RKO (cell line): Measurements from ENCODE around the gene CNTRL.
"Not testable (repeated sequence)": the region's sequence is repeated elsewhere in the genome, so short reads cannot be mapped to it uniquely, and the experiment has no call there.

Experiments
- DNase-seq: peaks from one replicate; pipeline ENCODE4 v3.0.0-alpha.2; 2016; ENCODE audit warnings: low spot score

Gene CNTRL

DNA sequence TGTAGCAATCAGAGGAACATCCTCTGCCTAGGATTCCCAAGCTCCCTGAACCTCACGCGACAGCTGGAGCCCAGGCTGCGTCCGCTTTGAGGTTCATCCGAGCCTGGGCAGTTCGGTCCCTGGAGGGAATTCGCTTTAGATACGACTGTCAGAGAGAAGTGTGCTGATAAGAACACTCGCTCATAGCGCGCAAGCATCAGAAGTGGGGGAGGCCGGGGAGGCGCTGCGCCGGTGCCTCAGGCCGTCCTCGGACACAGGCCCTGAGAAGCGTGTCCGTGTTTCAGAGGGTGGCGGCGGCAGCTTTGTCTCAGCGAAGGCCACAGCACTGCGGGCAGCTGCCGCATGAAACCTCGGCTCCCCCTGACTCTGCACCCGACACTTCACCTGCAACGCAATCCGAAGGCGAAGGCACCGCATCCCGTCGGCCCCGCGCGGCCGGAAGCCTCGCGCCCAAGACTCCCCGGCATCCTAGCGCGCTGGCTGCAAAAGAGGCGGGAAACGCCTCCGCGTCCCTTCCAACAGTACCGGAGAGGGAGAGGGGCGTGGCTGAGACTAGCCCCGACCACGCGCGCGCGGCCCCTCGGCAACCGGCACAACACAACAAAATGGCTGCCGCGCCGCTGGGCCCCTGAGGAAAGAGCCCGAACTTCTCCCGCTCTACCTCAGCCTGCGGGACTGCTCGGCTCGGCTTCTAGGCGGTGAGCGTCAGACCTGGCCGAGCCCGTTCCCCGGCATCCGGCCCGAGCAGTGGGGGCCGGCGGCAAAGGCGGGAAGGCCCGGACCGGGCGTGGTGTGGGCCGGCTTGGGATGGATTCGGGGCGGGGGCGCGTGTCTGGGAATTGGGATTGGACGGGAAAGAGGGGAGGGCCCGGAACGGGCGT, at the start of gene CNTRL:
CNTRL (plus strand) TSS at position 586 of the 881 bp plus-strand sequence. CDS start 13,372 bp downstream, outside the sequence.
- DNase-seq = peak; percentile 96

DNA sequence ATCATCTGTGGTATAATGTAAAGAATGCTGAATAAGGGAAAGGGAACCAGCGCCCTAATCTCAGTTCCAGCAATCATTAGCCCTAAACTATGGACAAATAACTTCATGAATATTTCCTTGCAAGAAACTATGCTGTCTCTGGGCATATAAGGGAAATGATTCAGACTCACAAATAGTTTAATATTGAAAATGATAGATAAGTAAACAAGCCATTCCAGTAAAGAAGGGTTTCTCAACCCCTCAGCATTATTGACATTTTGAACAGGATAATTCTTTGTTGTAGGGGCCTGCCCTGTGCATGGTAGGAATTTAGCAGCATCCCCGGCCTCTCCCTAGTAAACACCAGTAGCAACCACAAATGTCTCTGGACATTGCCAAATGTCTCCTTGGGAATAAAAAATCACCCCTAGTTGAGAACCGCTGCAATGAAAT, 48.5 kb upstream of the CNTRL start:
- no peak for DNase-seq

GRCh38 chr9:121026768-121027167, 48.0 kb upstream of the CNTRL start:
- no peak for DNase-seq

- not testable (repeated sequence) for DNase-seq
Measured at GRCh38 chr9:121028285-121028684, 46.5 kb upstream of the CNTRL start.

DNA sequence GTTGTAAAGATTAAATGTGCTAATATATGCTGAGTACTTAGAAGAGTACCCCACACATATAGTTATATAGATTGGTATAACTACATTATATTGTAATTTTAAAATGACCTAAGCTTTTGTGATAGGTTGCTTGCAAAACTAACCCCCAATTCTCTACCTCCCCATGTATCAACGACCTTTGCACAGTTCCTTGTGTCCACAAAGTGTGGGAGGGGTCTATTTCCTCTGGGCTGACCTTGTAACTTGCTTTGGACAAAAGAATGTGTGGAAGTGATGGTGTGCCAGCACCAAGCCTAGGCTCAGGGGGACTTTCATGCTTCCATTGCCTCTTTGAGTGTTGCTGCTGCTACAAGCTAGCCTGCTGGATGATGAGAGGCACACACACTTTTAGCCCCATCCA, 45.3 kb upstream of the CNTRL start:
- no peak for DNase-seq

DNA sequence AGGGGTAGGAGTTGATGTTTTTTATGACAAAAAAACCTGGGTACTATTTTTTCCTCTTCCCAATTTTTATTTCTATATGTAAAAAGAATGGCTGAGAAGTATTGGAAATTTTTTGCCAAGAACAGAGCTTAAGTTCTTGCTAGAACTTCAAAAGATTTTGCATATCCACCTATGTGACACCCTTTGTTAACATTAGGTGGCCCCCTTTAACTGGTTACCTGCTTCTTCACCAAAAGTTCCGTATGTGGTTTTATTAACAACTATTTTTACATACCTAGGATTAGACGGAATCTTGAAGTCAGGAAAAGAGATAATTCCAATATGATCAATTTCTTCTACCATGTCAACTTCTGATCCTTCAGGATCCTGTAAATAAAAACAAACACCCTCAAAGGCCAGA, 40.2 kb upstream of the CNTRL start:
- DNase-seq = no peak

GRCh38 chr9:121035717-121036116, 39.0 kb upstream of the CNTRL start:
- DNase-seq = not testable (repeated sequence)

GRCh38 chr9:121038362-121038761, 36.4 kb upstream of the CNTRL start:
- DNase-seq = no peak

GRCh38 chr9:121038804-121039203, 36.0 kb upstream of the CNTRL start:
- no peak for DNase-seq

DNA sequence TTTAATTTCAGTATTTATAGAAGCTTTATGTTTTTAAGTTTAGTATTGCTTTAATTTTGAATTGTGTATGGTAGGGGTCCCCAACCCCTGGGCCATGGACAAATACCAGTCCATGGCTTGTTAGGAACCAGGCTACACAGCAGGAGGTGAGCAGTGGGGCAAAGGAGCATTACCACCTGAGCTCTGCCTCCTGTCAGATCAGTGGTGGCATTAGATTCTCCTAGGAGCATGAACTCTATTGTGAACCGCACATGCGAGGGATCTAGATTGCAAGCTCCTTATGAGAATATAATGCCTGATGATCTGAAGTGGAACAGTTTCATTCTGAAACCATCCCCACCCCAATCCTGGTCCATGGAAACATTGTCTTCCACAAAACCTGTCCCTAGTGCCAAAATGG, 26.6 kb upstream of the CNTRL start:
- no peak for DNase-seq

GRCh38 chr9:121048618-121049017, 26.1 kb upstream of the CNTRL start:
- DNase-seq = no peak

GRCh38 chr9:121050128-121050988, 24.4 kb upstream of the CNTRL start, which contains the start of gene C5:
C5 (minus strand) TSS chr9:121050275; CDS start chr9:121050246, 29 bp downstream.
- no peak for DNase-seq

GRCh38 chr9:121053544-121053943, 21.2 kb upstream of the CNTRL start:
- no peak for DNase-seq

DNA sequence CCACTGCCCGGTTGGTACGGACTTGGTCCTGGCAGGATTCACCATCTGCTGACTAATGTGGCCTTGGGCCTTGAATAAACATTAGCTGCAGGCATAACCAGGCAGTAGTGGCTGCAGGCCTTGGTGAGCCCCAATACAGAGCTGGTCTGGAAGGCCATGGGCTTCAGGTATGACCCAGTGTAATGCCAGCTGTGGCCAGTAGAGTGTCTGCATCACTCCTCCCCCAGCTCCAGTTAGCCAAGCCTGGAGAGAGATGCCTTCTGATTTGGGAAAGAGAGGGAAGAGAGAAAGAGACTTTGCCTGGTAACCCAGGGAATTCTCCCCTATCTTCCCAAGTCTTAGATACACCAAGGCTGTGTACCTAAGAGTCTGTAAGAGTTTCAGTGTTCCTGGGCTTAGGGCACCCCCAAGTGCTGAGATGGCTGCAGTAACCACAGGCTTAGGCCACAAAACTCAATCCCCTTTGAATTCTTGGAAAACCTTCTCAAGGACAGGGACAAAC, 19.1 kb upstream of the CNTRL start:
- DNase-seq = no peak

DNA sequence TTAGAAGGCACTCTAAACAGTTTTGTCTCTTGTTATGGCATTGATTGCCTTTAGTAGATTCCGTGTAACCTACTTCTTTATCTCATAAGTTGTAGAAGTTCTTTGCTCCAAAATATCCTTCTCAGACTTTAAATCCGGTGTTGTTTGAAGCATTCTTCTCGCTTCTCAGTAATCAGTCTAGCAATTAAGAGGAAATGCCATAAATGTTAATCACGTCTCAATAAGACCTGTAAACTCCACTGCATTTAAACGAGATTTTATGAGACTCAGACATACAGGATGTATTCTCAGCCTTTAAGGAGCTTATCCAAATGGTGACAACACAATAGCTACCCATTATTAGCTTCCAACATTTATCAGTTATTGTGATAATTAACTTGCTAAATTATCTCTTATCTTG, 16.9 kb upstream of the CNTRL start:
- DNase-seq = no peak

DNA sequence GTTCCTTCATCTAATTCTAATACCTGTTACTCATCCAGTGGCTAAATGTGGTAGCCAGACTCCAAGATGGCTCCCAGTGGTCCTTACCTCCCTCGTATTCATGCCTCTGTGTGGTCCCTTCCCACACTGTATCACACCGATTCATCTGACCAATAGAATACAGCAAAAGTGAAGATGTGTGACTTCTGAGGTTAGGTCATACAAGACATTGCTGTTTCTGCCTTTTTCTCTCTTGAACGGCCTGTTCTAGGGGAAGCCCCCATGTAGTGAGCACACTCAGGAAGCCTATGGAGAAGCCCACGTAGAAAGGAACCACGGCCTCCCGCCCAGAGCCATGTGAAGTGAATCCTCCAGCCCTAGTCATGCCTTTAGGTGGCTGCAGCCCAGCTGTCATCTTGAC, 15.2 kb upstream of the CNTRL start:
- DNase-seq = no peak

DNA sequence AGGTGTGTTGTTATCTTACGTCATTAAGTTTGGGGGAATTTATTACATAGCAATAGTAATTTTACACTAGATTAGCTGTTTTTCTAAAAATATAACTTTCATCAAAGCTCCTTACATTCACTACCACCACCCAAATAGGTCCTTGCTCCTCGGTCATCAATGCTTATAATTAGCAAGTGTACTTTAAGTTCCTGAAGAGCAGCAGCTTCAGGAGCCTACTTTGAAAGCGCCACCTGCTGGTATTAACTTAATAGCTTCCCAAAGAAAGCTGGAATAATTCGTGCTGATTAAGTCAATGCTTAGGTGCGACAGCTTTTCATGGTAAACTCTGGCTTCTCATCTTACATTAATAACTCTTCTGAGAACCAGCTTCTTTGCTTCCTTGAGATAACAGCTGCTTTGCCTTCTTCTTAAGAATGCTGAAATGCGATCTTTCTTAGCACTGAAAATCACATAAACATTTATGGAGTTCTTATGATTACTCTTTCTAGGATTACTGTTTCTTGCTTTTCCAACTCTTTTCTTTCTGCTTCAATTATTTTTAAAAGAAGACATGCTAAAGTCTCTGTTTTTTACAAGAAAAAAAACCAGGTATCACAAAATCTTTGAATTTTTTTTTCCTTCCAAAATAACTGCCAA, 14.6 kb upstream of the CNTRL start:
- peak; percentile 83 for DNase-seq

- DNase-seq = no peak
Measured at GRCh38 chr9:121066850-121067249, 7.9 kb upstream of the CNTRL start.

DNA sequence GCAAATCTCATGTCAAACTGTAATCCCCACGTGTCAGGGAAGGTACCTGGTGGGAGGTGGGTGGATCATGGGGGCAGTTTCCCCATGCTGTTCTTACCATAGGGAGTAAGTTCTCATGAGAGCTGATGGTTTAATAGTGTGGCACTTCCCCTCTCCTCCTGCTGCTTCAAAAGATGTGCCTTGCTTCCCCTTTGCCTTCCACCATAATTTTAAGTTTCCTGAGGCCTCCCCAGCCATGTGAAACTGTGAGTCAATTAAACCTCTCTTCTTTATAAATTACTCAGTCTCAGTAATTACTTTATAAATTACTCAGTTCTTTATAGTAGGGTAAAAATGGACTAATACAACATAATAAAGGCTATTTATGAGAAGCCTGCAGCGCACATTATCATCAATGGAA, 7.1 kb upstream of the CNTRL start:
- no peak for DNase-seq

DNA sequence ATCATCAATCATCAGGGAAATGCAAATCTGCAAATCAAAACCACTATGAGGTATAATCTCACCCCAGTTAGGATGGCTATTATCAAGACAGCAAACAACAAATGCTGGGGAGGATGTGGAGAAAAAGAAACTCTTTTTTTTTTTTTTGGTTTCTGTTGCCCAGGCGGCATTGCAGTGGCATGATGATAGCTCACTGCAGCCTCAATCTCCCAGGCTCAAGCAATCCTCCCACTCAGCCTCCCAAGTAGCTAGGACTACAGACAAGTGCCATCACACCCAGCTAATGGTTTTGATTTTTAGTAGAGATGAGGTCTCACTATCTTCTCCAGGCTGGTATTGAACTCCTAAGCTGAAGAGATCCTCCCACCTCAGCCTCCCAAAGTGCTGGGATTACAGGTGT, 5.4 kb upstream of the CNTRL start:
- DNase-seq = no peak

DNA sequence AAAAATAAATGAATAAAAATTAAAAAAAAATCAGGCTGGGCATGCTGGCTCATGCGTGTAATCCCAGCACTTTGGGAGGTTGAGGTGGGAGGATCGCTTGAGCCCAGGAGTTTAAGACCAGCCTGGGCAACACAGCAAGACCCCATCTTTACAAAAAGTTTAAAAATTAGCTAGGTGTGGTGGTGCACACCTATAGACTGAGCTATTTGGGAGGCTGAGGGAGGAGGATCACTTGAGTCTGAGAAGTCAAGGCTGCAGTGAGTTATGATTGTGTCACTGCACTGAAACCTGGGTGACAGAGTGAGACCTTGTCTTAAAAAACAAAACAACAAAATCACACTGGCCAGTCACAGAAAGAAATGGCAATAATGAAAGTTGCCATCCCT, 3.4 kb upstream of the CNTRL start:
- peak; percentile 37 for DNase-seq

GRCh38 chr9:121071756-121072421, 2.9 kb upstream of the CNTRL start:
- no peak for DNase-seq
